ENCODE results near the gene NRG2. TPM values are rescaled to one million over a fixed set of nuclear protein-coding genes. Genes with fewer than 3 reads are reported as not detected.

The NRG2 gene
- total and polyA plus RNA-seq, 2 of the 8 experiments (the other 6 are each of a cell fraction or from before 2014, with no cell fraction given) = 0.27 to 0.54 TPM

DNA sequence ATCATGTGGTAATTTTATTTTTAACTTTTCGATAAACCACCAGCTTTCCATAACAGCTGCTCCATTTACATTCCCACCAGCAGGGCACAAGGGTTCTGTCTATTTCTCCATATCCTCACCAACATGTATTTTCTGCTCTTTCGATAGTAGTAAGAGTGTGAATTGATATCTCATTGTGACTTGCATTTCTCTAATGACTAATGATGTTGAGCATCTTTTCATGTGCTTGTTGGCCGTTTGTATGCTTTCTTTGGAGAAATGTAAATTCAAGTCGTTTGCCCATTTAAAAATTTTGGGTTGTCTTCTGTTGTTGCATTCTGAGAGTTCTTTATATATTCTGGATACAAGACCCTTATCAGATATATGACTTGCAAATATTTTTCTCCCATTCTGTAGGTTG lies 201.6 kb downstream of the NRG2 start:
- H4K5ac ChIP-seq (ENCODE audit: insufficient read length, low read depth, low read length) = no peak overlapping the region
- no peaks in the 10 kb centered on the region for H3K79me1 ChIP-seq (ENCODE audit: low read depth, low read length)
- no peak overlapping the region for H2BK12ac ChIP-seq (ENCODE audit: low read depth, low read length)
- DNase-seq (ENCODE audit: low read depth in 1 of 2, low spot score in 2 of 2) (no peak), FAIRE-seq (no peak)
- peaks cover 3 to 5% of the 10 kb centered on the region in 2 experiments for H4K20me1 ChIP-seq (replicated peaks in 1 of 2; ENCODE audit: control insufficient read depth in 1 of 2, insufficient read depth in 2 of 2, low read length in 2 of 2)
- TF ChIP-seq, protein P1, sequence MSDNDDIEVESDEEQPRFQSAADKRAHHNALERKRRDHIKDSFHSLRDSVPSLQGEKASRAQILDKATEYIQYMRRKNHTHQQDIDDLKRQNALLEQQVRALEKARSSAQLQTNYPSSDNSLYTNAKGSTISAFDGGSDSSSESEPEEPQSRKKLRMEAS (IDR thresholded peaks at IDR 0.05) = no peak
- TF ChIP-seq CTBP2 (IDR thresholded peaks at IDR 0.05; ENCODE audit: borderline replicate concordance, insufficient read depth, insufficient read length, low read length) = no peak
- TF ChIP-seq SIN3A (conservative IDR thresholded peaks at IDR 0.05 in 1 of 2, IDR thresholded peaks at IDR 0.05 in 1 of 2; ENCODE audit: low read depth in 1 of 2, low read length in 2 of 2) = no peak
- TF ChIP-seq CEBPB (IDR thresholded peaks at IDR 0.05; ENCODE audit: low read depth, low read length) = no peak
- H4K91ac ChIP-seq (replicated peaks; ENCODE audit: insufficient read length, low read length) = no peak overlapping the region
- no peaks in the 10 kb centered on the region for H3K79me2 ChIP-seq (ENCODE audit: control insufficient read depth in 1 of 2, insufficient read depth in 2 of 2, low read length in 2 of 2)
- no peak overlapping the region for H3K4me2 ChIP-seq (ENCODE audit: insufficient read depth in 1 of 2, low read depth in 2 of 2, low read length in 2 of 2)
- no peak overlapping the region for H2BK20ac ChIP-seq (ENCODE audit: low read length)
- H3K18ac ChIP-seq (ENCODE audit: extremely low read depth, low read length) = no peak overlapping the region
- 84% methylated on average over 4 of the region's 4 CpGs; no CpG with 5 or more reads in 1 of the 2 experiments for WGBS, 2 experiments (ENCODE audit: extremely low coverage in 1 of 2, insufficient coverage in 1 of 2, insufficient read length in 1 of 2, insufficient replicate concordance in 2 of 2, low coverage in 1 of 2, low lambda C conversion rate in 2 of 2, missing lambda C conversion rate in 1 of 2)
- H3K36me3 ChIP-seq (ENCODE audit: control insufficient read depth in 2 of 4, insufficient read depth in 4 of 4, low read length in 3 of 4) = no peaks in the 10 kb centered on the region
- no peaks in the 10 kb centered on the region; a peak in 1 of 7 replicates for H3K4me1 ChIP-seq (replicated peaks in 1 of 4; ENCODE audit: control insufficient read depth in 3 of 4, insufficient read depth in 4 of 4, low read length in 3 of 4)
- H3K23ac ChIP-seq (ENCODE audit: insufficient read length) = no peak overlapping the region
- H3K27ac ChIP-seq (ENCODE audit: low read depth, low read length) = no peak overlapping the region
- no peaks in the 10 kb centered on the region for H3K9me3 ChIP-seq (ENCODE audit: insufficient read depth in 2 of 2, low read depth in 1 of 2, low read length in 1 of 2)
- H2BK120ac ChIP-seq (replicated peaks; ENCODE audit: low read depth, low read length) = no peak overlapping the region
- no peaks in the 10 kb centered on the region for H3K23me2 ChIP-seq (ENCODE audit: low read depth, low read length)
- H3K9ac ChIP-seq (replicated peaks in 1 of 4; ENCODE audit: extremely low read depth in 1 of 4, low read depth in 3 of 4, low read length in 3 of 4) = no peak overlapping the region
- H2AK5ac ChIP-seq (ENCODE audit: low read depth, low read length) = no peak overlapping the region
- H3K27me3 ChIP-seq (replicated peaks in 1 of 4; ENCODE audit: control insufficient read depth in 3 of 4, extremely low read depth in 1 of 4, insufficient read depth in 3 of 4, low read length in 3 of 4) = peaks cover 5 to 22% (median 18%) of the 10 kb centered on the region in 4 experiments
- no peak overlapping the region for H2AFZ ChIP-seq (ENCODE audit: low read length)
- no peak overlapping the region for H2BK15ac ChIP-seq (ENCODE audit: low read length)
- no peak overlapping the region for H3K4ac ChIP-seq (replicated peaks; ENCODE audit: insufficient read length, low read depth, low read length)
- H3K14ac ChIP-seq (ENCODE audit: insufficient read length) = no peak overlapping the region
- H3K56ac ChIP-seq (replicated peaks; ENCODE audit: insufficient read length, low read depth, low read length) = no peak overlapping the region
- CTCF ChIA-PET (ENCODE audit: partially characterized antibody) = interaction anchor here (1.2 to 7.1 kb wide), 9 partner anchors 17 to 142 kb away, joined by 3 to 113 read pairs (median 37); no protein-coding TSS in a partner anchor
- POLR2A ChIA-PET (ENCODE audit: partially characterized antibody) = no interaction called here
- no peak overlapping the region for H3K4me3 ChIP-seq (ENCODE audit: extremely low read depth in 1 of 4, insufficient read depth in 2 of 4, low read depth in 3 of 4, low read length in 4 of 4)
- H2BK5ac ChIP-seq (ENCODE audit: low read depth, low read length) = no peak overlapping the region
- no peak overlapping the region for H4K8ac ChIP-seq (ENCODE audit: extremely low read depth, insufficient read depth, low read length)

All from H1 (cell line).